Left ventricle myocardium inferior (tissue), 1 donor: ENCODE results near the gene MAP6D1. TPM values are rescaled to one million over a fixed set of nuclear protein-coding genes. Genes with fewer than 3 reads are reported as not detected.
A peak's percentile ranks its signal among the peaks of the same experiment; 100 is the strongest.

Experiments
- DNase-seq: peaks from one replicate; pipeline ENCODE4 v3.0.0-alpha.2; 2020
- H3K27ac ChIP-seq: fragments of 200-600 bp; replicated peaks from 2 replicates; pipeline ENCODE4 v1.8.0; 2021
- H3K27me3 ChIP-seq: fragments of 200-600 bp; 2 replicates; pipeline ENCODE4 v1.8.0; 2021; ENCODE audit warnings: low read depth
- H3K36me3 ChIP-seq: fragments of 200-600 bp; 2 replicates; pipeline ENCODE4 v1.8.0; 2021
- H3K4me1 ChIP-seq: fragments of 200-600 bp; 2 replicates; pipeline ENCODE4 v1.8.0; 2021
- H3K4me3 ChIP-seq: fragments of 200-600 bp; 2 replicates; pipeline ENCODE4 v1.8.0; 2021; ENCODE audit warnings: mild to moderate bottlenecking, moderate library complexity
- H3K9me3 ChIP-seq: fragments of 200-600 bp; replicated peaks from 2 replicates; pipeline ENCODE4 v1.8.0; 2021
- intact Hi-C: fragments of 100-400 bp; cut with micrococcal nuclease; formaldehyde crosslinking; loops from one replicate; pipeline ENCODE4 v1.11.0; 2022
- total RNA-seq: library from RNA; stranded (reverse); fragmentation: NEBNext Ultra II Directional; extraction: Animal tissue kit (Norgen Biotek cat#: 25700); gene quantifications from one replicate; pipeline ENCODE4 v1.2.1, GENCODE V29; 2021
- TF ChIP-seq, protein P1 (sequence below): fragments of 200-600 bp; IDR thresholded peaks from 2 replicates; pipeline ENCODE4 v1.8.0; 2021; ENCODE audit warnings: antibody characterized with exemption, mild to moderate bottlenecking, borderline replicate concordance
- donor health status: DM: no; HTN: yes; CAD: no; lungs with severe emphysema.

Gene MAP6D1
- total RNA-seq, 1 donor from 2014 or later: 2.4 TPM

DNA sequence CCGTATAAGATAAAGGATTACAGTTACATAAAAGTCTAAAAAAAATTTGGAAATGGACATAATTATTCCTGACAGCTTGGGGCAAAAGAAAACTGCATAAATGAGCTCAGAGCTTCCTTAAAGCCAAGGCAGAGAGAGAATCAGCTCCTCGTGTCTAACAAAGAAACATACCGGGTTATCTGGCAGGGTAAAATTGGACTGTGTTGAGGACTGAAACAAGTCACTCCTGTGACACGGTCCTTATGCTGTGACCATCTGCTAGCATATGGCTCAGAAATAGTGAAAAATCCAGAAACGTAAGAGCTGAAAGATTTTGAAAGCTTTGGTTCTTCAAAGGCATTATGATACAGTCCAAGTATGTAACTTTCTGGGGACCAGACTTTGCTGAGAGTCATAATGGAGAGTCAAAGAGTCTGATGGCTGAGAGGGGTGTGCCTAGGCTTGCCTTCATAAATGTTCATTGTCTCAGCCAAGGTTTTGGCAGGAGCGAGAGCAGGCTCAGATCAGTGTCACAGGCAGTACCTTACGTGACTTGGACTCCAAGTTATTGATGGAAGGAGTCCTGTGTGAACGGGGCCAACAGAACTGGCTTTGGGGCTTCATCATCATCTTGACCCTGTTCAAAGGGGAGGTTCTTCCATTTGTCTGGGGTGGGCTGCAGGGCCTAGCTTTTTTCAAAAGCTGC, 12.5 kb downstream of the MAP6D1 start:
- H3K9me3 ChIP-seq: no peaks in the 10 kb centered on the region

GRCh38 chr3:183811638-183812037, 13.7 kb downstream of the MAP6D1 start:
- no peaks in the 10 kb centered on the region for H3K9me3 ChIP-seq
- no peak for DNase-seq
- H3K27me3 ChIP-seq: no peaks in the 10 kb centered on the region
- no peak overlapping the region for H3K4me3 ChIP-seq
- peaks cover 54% of the 10 kb centered on the region for H3K36me3 ChIP-seq
- H3K4me1 ChIP-seq: no peaks in the 10 kb centered on the region
- no peak overlapping the region for H3K27ac ChIP-seq
- TF ChIP-seq, protein P1, sequence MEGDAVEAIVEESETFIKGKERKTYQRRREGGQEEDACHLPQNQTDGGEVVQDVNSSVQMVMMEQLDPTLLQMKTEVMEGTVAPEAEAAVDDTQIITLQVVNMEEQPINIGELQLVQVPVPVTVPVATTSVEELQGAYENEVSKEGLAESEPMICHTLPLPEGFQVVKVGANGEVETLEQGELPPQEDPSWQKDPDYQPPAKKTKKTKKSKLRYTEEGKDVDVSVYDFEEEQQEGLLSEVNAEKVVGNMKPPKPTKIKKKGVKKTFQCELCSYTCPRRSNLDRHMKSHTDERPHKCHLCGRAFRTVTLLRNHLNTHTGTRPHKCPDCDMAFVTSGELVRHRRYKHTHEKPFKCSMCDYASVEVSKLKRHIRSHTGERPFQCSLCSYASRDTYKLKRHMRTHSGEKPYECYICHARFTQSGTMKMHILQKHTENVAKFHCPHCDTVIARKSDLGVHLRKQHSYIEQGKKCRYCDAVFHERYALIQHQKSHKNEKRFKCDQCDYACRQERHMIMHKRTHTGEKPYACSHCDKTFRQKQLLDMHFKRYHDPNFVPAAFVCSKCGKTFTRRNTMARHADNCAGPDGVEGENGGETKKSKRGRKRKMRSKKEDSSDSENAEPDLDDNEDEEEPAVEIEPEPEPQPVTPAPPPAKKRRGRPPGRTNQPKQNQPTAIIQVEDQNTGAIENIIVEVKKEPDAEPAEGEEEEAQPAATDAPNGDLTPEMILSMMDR: no peak
- intact Hi-C loops: no loop called here

More for the DNA sequence above, 12.5 kb downstream of the MAP6D1 start:
- intact Hi-C loops: no loop called here
- H3K4me1 ChIP-seq: no peaks in the 10 kb centered on the region
- H3K27ac ChIP-seq: peak overlapping the region; percentile 4
- no peaks in the 10 kb centered on the region for H3K27me3 ChIP-seq
- TF ChIP-seq, protein P1: no peak
- H3K36me3 ChIP-seq: peaks cover 47% of the 10 kb centered on the region
- H3K4me3 ChIP-seq: no peak overlapping the region
- DNase-seq: no peak

GRCh38 chr3:183810643-183811594, 14.5 kb downstream of the MAP6D1 start:
- Histone ChIP-seq H3K27me3 (no peaks in the 10 kb centered on the region), H3K4me1 (no peaks in the 10 kb centered on the region), H3K27ac (no peak overlapping the region), H3K36me3 (peaks cover 56% of the 10 kb centered on the region), H3K9me3 (no peaks in the 10 kb centered on the region), H3K4me3 (no peak overlapping the region)
- intact Hi-C loops: no loop called here
- DNase-seq: no peak
- TF ChIP-seq, protein P1: no peak

DNA sequence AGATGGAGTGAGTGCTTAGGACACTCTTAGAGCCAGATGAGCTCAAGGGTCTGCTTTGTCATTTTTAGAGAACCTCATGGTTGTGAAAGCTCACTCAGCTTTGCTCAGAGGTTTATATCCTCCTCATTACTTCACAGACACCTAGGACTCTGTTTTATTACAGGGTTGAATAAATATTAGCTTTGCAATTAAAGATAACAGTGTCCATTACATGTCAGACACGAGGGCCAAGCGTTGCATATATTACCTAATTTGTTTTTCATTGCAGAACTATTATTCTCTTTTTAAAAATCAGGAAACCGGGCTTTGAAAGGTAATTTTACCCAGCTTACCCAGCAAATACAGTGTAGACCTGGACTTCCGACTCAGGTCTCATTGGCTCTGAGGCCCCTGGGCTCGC, 16.1 kb downstream of the MAP6D1 start:
- Histone ChIP-seq H3K9me3 (no peaks in the 10 kb centered on the region), H3K36me3 (peaks cover 73% of the 10 kb centered on the region), H3K4me3 (no peak overlapping the region), H3K27ac (no peak overlapping the region), H3K4me1 (no peaks in the 10 kb centered on the region), H3K27me3 (no peaks in the 10 kb centered on the region)
- no peak for DNase-seq
- TF ChIP-seq, protein P1: no peak
- intact Hi-C loops: no loop called here

DNA sequence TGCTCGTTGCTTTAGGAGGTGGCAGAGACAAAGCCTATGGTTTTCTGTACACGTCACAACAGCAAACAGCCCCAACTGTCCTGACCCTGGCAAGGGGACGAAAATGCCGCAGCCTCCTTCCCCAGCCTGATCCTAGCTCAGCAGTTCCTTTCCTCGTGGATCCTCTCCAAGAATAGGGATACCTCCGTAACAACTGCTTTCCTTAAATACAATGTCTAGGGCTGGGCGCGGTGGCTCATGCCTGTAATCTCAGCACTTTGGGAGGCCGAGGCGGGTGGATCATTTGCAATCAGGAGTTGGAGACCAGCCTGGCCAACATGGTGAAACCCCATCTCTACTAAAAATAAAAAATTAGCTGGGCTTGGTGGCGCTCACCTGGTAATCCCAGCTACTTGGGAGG, 17.0 kb downstream of the MAP6D1 start:
- Histone ChIP-seq H3K27me3 (no peaks in the 10 kb centered on the region), H3K4me1 (no peaks in the 10 kb centered on the region), H3K4me3 (no peak overlapping the region), H3K27ac (no peak overlapping the region), H3K9me3 (no peaks in the 10 kb centered on the region), H3K36me3 (peaks cover 80% of the 10 kb centered on the region)
- TF ChIP-seq, protein P1: no peak
- intact Hi-C loops: no loop called here
- no peak for DNase-seq
